UCSD-AML1 (cell line): ENCODE data around the gene PUS3.

Experiments
- DNase-seq: peaks from one replicate; lab custom pipeline; 2025; ENCODE audit not compliant: unreplicated experiment; lab: John Stamatoyannopoulos, UW

PUS3 gene

DNA sequence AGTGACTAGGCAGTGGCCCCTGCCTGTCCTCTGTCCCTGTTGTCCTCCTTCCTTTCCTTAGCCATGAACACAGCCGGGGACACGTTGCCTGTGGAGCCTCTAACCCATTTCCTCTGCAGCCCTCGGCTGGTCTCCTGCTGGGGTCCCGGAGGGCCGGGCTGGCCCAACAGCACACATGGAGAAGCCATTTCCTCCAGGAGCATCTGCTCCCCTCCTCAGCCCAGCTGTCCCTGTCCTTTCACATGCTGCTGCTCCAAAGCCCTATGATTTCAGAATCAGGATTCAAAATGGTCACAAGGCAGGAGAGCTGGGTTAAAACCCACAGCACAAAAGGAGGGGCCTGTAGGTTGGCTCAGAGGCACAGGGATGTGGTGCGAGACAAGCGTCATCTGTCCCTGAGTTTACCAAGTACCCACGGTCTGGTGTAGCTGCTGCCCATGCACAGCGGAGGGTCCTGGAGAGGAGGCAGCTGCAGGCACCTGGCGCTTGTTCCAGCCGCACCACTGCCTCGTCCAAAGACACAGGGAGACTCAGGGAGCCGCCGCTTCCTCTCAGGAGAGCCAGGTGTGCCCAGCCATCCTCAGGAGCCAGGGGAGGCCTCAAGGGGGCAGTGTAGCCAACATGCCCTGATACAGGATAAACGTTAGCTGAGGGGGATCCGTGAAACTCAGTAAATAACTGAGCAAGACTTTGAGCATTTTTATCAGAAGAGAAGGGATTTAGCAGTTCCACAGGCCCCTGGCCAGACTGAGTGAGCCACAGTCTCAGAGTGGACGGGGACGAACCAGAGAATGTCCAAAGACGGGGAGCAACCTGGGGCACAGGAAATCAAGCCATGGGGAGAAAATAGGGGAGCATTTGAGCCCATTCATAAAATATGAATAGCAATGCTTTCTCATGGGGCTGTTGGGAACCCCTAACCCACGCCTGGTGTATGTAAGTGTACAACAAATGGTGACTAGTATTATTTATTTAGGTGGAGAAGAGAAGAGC is 38.9 kb upstream of the PUS3 start:
- peak; percentile 30 for DNase-seq

DNA sequence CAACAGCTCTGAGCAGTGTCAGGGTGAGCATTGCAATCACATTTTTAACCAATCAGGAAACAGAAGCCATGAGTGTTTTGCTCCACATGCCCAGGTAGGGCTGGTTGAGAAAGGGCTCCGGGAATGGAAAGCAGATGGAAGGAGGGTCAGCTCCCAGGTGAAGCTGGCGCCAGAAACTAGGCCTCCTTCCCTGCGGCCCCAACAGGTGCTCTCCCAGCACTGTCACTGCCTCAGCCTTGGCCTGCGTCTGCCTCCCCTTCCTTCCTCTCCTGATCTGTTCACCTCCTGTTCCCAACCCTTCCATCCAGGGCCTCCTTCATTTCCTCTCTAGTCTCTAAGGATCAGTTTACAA is 38.2 kb upstream of the PUS3 start:
- DNase-seq: no peak

DNA sequence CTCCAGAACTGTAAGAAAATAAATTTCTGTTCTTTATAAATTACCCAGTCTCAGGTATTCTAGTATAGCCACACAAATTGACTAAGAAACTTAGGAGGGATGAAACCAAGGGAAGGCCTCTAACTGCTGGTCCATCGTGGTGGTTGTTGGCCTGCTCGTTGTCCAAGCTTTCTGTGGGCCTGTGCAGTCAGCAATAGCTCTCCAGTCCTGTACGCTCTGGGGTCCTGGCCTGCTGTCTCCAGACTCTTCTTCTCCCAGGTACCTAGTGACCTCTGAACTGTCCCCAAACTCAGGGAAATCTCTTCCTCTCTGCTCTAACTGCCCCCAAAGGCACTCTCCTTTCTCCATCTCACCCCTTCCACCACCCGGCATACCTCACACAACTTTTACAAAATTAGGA is 37.1 kb upstream of the PUS3 start:
- no peak for DNase-seq

DNA sequence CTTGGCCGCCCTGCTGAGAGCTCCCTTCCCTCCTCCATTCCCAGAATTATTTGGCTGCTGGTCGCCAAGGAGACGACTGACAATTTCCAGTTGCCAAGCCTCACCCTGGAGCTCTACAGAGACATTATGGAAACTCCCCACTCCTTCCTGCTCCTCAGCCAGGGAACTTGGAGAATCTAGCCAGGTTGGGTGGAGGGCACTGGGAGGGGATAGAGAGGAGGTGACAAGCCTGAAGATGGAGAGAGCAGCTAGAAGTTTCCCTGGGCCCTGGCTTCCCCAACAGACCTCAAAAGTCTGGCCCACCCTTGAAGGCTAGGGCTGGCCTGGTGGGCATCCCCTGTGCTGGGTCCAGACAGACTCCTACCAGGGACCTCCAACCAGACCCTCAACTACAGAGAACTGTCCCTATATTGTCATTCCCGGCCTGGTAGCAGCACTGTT is 36.1 kb upstream of the PUS3 start:
- DNase-seq: no peak

DNA sequence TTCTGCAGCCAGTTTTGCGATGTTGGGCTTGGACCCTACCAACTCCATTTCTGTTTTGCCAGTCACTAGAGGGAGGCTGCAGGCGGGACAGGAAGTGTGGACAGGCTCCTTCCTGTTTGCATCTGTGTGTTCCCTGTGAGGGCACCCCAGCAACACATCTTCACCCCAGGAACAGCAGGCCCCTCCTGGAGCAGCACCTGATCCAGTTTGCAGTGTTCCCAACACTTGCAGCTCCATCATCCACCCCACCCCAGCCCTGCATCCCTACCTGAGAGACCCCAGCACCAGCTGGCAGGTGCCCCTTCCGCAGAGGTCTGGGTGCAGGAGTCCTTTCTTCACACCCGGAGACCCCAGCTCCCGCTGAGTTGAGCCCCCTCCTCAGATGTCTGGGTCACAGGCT is 35.4 kb upstream of the PUS3 start:
- no peak for DNase-seq

DNA sequence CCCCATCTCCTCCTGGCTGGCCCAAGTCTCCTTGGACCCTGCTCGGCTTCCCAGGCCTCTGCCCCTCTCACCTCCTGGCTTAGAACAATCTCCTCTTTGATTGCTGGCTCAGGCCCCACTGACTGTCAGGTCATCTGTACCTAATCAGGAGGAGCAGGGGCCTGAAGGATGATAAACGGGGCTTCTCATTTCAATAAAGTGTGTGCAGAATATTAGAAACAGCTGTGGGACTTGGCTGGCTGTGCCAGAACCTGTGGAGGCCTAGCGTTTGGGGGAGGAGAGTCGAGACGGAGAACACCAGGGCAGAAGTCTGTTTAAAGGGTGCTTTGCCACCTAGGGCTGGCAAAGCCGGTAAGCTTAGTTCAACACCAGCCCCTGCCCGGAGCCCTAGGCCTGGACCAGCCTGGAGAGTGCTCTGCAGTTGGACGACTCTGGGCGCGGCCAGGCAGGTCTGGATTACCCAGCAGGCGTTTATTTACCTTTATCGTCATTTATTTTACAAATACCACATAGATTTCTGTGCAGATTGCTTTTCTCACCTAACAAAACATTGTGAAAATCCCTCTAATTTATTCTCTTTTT is 32.7 kb upstream of the PUS3 start:
- no peak for DNase-seq

DNA sequence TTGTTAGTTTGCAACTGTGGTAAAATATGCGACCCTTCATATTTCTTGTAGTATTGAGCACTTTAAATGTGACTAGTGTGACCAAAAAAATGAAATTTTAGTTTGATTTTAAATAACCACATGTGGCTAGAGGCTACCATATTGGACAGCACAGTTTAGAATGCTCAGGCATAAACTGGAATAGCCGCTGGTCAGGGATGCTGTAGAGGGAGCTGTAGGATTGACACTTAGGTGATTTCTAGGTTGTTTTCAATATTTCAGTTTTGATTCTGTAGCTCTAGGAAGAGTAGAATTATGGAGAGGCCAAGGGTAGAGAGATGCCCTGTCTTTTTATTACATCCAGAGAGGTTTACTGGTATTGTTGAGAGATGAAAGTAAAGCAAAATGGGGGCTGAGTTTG is 32.0 kb upstream of the PUS3 start:
- no peak for DNase-seq

DNA sequence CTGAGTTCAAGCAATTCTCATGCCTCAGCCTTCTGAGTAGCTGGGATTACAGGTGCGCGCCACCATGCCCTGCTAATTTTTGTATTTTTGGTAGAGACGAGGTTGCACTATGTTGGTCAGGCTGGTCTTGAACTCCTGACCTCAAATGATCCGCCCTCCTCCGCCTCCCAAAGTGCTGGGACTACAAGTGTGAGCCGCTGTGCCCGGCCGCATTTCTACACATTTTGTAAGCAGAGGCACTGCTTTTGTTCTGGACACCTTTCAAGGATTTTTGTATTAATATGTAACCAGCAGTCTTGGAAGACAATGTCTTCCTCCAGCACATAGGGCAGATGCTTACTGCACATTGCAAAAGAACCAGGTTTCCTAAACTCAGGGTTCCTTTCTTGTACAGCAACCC is 31.5 kb upstream of the PUS3 start:
- DNase-seq: no peak

DNA sequence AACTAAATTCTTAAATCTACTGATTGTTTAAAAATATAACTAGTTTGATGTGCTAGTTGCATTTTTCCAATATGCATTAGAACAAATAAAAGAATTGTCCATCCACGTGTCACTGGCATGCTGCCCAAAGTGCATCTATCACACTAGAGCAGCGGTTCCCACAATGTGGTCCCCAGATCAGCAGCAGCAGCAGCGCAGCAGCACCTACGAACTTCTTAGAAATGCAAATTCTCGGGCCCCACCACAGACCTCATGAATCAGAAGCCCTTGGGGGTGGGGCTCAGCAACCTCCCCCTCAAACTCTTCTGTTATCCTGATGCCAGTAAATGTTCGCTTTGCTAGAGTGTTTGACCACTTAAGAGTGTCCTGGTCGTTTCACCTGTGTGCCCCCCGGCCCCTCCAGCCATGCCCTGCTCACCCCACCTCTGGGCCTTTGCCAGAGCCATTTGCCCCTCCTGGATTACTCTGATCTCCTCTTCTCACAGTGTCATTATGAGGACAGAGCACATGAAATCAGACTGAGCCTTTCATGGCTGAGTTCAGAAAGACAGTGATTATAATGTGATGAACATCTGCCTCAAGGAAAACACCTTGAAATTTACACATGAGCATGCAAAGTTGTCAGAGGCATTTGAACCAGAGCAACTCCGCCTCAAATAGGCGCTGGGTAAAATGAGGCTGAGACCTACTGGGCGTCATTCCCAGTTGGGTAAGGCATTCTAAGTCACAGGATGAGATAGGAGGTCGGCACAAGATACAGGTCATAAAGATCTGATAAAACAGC is 30.2 kb upstream of the PUS3 start:
- no peak for DNase-seq

DNA sequence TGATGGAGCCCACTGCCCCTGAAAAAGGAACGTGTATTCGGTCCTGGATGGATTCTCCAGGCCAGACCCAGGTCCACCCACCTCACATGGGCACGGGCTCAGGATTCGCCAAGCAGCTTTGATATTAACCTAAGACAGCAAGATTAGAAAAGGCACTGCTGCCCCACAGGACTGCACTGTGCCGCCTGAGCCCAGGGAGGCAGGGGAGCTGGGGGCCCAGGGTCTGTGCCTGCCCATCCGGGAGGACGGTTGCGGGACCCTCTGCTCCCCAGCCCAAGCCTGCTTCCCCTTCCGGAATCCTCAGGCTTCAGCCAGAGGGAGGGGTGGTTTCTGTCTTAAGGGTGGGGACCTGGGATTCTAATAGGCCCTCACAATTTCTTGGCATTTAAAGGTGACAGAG is 29.3 kb upstream of the PUS3 start:
- no peak for DNase-seq

DNA sequence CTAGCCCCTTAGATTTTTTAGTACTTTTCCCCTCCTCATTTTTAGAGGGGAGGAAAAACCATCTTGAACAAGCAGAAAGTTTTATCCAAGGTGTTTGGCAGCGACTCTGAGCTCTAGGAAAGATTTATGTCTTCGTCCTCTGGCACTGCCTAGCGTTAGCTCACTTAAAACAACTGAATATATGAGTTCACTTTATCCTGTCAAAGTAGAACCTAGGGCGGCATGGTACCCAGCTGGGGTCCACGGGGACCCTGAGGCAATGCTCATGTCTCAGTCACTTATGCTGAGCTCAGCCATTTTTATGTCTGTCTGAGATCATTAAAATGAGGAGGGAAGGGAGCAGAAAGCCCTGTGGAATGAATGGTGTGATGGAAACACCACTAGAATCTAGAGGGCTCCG is 28.7 kb upstream of the PUS3 start:
- no peak for DNase-seq

DNA sequence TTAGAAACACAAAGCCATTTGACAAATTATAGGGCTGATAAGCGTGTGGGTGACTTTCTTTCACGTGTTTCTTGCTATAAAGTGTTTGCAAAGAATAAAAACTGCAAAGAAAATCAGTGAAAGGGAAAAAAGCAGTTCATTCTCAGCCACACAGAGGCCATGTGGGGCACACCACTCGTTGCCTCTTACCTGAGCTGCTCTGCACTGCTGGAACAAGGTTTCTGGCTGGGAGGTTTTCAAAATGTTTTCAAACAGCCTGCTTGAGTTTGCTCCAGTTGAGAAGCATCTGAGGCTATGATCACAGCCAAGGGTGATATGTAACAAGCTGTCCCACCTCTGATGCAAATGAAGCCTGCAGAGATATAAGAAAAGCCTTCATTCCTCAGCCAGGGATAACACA is 28.1 kb upstream of the PUS3 start:
- no peak for DNase-seq

DNA sequence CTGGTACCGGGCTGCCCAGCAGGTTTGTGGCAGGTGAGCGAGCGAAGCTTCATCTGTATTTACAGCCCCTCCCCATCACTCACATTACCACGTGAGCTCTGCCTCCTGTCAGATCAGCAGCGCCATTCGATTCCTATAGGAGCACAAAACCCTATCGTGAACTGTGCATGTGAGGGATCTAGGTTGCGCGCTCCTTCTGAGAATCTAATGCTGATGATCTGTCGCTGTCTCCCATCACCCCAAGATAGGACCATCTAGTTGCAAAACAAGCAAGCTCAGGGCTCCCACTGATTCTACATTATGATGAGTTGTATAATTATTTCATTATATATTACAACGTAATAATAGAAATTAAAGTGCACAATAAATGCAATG is 27.1 kb upstream of the PUS3 start:
- DNase-seq: no peak

DNA sequence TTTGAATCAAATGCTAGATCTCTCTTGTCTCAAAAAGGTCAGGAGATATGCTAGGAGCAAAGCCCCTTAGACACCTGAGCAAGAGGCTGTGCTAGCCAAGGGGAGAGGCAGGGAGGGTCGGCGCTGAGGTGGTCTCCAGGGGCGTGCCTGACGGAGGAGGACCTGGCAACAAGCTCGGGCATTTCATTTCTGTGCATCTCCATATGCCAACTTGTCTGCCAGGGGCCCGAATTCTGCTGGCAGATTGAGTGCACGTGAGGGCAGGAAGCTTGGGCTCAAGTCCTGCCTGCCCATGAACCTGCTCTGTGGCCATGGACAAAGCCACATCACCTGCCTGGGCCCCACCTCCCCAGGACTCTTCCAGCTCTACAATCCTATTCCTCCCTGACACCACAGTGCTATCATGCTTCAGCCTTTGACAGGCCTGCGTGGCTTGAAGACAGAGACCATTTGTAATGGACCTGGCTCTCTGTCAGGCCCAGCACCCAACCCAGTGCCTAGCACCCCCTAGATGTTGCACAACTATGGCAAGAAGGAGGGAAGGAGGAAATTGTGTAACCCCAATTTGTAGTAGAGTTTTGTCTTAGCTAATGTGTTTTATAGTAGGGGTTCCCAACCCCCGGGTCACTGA is 26.6 kb upstream of the PUS3 start:
- DNase-seq: no peak

DNA sequence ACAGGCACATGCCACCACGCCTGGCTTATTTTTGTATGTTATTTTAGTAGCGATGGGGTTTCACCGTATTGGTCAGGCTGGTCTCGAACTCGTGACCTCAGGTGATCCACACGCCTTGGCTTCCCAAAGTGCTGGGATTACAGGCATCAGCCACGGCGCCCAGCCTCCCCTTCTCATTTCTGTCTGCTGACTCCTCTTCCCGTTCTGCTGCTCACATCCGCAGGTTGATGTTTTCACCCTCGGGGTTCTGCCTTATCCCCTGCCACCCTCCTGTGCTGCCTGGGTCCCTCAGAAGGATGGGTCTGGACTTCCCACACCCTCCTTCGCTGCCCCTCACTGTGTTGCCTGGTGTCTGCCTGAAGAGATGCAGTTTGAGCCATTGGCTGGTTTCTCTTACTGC is 23.7 kb upstream of the PUS3 start:
- DNase-seq: no peak

DNA sequence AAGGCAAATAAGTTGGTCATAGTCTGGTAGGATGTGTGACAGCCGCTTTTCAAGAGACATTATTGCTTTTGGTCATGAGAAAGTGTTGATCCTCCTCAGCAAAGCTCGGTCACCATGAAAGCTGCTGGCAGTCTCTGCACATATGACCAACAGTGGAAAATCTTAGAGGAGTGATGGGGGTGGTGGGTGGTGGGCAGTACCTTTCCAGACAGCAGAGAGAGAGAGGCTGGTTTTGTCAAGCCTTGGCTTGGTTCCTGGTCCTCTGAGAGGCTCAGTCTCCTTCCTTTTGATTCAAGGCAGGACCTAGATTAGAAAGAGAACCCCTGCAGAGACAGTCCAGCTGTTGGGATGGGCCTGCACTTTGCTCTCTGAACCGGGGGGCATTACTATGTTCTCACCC is 22.8 kb upstream of the PUS3 start:
- DNase-seq: no peak

DNA sequence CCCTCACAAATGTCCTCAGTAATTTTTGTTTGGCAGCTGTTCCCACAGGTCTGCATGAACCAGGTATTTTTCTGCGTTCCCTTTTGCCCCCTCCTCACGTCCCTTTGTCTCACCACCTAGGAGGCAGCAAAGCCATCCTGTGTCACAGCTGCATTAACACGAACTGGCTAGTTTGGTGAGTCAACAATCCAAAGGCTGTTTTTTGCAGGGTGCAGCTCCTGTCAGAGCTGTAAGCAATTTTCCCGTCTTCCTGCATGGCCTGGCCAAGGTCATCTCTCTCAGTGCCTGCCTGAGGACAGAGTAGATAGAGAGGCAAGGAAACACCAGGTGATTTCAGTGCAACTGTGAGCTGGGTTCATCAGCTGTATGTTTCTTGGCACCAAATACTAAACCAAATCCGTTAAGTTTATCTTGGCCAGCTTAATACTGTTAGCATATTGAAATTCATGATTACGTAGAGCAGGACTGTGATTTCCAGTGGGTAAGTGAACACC is 22.3 kb upstream of the PUS3 start:
- no peak for DNase-seq

DNA sequence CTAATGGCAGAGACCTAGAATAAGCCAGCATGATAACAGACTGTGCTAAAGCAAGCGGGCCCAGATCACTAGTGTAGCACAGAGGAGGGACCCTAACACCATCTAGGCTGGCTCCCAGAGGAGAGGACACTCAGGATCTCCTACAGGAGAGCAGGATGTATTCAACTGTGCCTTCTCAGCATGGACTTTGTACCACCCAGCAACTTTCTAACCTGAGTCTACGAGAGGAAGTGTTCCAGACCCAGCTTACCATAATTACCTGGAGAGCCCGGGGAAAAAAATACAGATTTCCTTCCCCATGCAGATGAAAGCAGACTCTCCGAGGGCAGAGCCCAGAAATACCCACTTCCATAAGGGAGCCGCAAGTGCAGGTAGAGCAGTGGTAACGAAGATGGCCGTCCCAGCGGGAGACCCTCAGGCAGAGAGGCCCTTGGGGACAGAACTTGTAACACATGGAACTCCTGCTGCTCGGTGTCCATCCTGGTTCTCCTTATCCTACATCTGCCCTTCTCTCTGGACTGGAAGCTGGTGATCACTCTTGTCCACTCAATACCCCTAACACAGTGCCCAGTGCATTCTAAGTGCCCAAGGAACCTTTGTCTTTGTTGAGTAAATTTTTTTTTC is 21.5 kb upstream of the PUS3 start:
- no peak for DNase-seq

DNA sequence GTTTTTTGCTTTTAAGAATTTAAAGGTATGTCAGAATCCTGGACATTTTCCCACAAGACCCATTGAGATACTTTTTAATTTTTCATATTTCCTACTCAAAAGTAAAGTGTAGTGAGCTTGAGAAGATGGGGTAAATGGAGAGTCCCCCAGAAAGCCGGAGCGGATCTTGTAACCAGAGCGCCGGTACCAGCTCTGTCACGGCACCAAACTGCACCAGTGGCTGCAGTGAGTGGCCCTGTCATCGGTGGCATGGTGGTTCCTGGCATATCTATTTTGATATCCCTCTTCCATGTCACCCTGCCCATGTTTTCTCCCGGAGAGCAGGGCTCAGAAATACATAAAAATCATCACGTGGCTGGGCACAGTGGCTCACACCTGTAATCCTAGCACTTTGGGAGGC is 20.6 kb upstream of the PUS3 start:
- DNase-seq: no peak

DNA sequence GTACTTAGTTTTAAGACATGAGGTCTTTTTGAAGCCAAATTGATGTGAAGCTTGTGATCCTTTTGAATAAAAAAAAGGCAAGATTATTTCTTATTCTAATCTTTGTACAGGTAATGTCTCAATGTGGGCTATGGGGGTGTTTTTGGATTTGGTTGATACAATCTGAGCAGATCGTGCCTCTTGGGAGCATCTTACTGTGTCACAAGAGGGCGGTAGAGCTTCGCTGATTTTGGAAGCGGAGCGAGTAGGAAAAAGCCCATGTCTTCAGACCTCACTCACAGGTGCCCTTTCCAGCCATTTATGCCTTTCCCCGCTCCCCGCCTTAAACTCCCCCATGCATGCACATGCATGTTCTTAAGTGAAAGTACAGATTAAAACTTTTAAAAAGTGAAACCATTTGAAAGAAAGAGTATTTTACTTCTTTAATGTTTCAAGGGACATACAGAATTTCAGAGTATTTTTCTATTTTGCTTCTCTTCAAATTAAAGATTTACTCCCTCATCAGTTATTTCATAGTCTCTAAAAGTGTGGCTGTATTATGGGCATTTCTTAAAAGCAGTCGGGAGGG is 20.1 kb upstream of the PUS3 start:
- DNase-seq: peak; percentile 46

DNA sequence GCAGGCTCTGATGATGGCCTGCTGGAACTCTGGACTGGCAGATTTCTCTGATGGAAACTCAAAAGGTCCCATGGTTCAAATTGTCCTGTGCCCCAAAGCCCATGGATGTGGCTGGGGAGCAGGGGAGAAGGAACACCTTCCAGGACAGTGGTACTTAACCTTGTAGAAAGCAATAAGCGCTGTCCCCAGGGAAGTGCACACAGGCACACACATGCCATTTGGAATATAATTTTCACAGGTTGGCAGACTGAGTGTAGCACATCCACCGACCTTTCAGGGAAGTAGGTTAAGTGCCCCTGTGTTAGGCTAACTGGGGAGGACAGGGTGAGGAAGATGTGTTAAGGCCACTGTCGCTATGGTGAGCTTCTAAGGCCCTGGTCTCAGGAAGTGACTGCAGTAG is 19.1 kb upstream of the PUS3 start:
- no peak for DNase-seq
